Measurements from ENCODE around the gene LRRTM4.

DNA sequence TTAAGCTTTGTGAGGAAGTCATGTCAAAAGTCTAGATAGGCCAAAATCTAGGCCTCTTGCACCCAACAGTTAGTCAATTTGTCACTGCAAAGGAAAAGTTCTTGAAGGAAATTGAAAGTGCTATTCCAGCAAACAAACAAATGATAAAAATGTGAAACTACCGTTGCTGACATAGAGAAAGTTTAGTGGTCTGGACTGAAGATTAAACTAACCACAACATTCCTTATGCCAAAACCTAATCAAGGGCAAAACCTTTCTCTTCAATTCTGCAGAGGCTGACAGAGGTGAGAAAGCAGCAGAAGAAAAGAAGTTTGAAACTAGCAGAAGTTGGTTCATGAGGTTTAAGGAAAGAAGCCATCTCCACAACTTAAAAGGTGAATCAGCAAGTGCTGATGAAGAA lies 44.0 kb upstream of the LRRTM4 start:
- TF ChIP-seq CTCF (IDR thresholded peaks at IDR 0.05; ENCODE audit: low read length) = no peak
- TF ChIP-seq EZH2 (IDR thresholded peaks at IDR 0.05; ENCODE audit: borderline replicate concordance, low read length) = no peak

All from OCI-LY1 (cell line).